Measurements from ENCODE around the gene HLA-DMB. TPM values are rescaled to one million over a fixed set of nuclear protein-coding genes. Genes with fewer than 3 reads are reported as not detected.

Gene HLA-DMB
- total RNA-seq, 1 experiment from 2014 or later: 1.1 TPM

- TF ChIP-seq ESRRA (CRISPR knock-in tag; IDR thresholded peaks at IDR 0.05; ENCODE audit: borderline replicate concordance) (no peak), ZNF671 (CRISPR knock-in tag; IDR thresholded peaks at IDR 0.05) (no peak), SMAD4 (CRISPR knock-in tag; IDR thresholded peaks at IDR 0.05) (peak; percentile 77; the same call in 1 of the 2 replicates), IRF2 (CRISPR knock-in tag; IDR thresholded peaks at IDR 0.05; ENCODE audit: borderline replicate concordance, low read depth) (no peak), ATF2 (CRISPR knock-in tag; IDR thresholded peaks at IDR 0.05; ENCODE audit: borderline replicate concordance, low read depth) (no peak; the same call in 1 of the 2 replicates), FOXP1 (CRISPR knock-in tag; IDR thresholded peaks at IDR 0.05; ENCODE audit: borderline replicate concordance) (peak; percentile 69; the same call in 1 of the 2 replicates), SP1 (CRISPR knock-in tag; conservative IDR thresholded peaks at IDR 0.05) (peak; percentile 6; the same call in 1 of the 2 replicates), CBFB (CRISPR knock-in tag; IDR thresholded peaks at IDR 0.05; ENCODE audit: low read depth) (no peak), ZSCAN18 (CRISPR knock-in tag; IDR thresholded peaks at IDR 0.05) (no peak), ZNF263 (CRISPR knock-in tag; IDR thresholded peaks at IDR 0.05; ENCODE audit: low read depth) (no peak), ZNF219 (CRISPR knock-in tag; IDR thresholded peaks at IDR 0.05; ENCODE audit: borderline replicate concordance) (peak; percentile 47; the same call in 1 of the 2 replicates), ATF1 (CRISPR knock-in tag; IDR thresholded peaks at IDR 0.05) (no peak; the same call in 1 of the 2 replicates), GABPB1 (CRISPR knock-in tag; IDR thresholded peaks at IDR 0.05) (peak; percentile 27; the same call in 1 of the 2 replicates), EMX1 (CRISPR knock-in tag; IDR thresholded peaks at IDR 0.05) (no peak), GTF2I (CRISPR knock-in tag; conservative IDR thresholded peaks at IDR 0.05) (no peak), JUN (CRISPR knock-in tag; IDR thresholded peaks at IDR 0.05) (peak; percentile 71; the same call in 1 of the 2 replicates), ERG (CRISPR knock-in tag; IDR thresholded peaks at IDR 0.05) (no peak), NR1H2 (CRISPR knock-in tag; IDR thresholded peaks at IDR 0.05) (no peak), ATF3 (CRISPR knock-in tag; conservative IDR thresholded peaks at IDR 0.05) (no peak), NFYB (CRISPR knock-in tag; conservative IDR thresholded peaks at IDR 0.05; ENCODE audit: low read depth) (peak; percentile 9; the same call in 1 of the 2 replicates)
- TF ChIP-seq, protein P1, sequence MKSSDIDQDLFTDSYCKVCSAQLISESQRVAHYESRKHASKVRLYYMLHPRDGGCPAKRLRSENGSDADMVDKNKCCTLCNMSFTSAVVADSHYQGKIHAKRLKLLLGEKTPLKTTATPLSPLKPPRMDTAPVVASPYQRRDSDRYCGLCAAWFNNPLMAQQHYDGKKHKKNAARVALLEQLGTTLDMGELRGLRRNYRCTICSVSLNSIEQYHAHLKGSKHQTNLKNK (CRISPR knock-in tag; IDR thresholded peaks at IDR 0.05): no peak
Observed at GRCh38 chr6:32972353-32973143, 31.7 kb upstream of the HLA-DMB start (continued).

Data from WTC11 (cell line).